ENCODE data around the gene BACE2. TPM values are rescaled to one million over a fixed set of nuclear protein-coding genes. Genes with fewer than 3 reads are reported as not detected.

BACE2 gene
- total and polyA plus RNA-seq, 12 donors, result 4.5 to 36.5 (median 15.1) TPM

DNA sequence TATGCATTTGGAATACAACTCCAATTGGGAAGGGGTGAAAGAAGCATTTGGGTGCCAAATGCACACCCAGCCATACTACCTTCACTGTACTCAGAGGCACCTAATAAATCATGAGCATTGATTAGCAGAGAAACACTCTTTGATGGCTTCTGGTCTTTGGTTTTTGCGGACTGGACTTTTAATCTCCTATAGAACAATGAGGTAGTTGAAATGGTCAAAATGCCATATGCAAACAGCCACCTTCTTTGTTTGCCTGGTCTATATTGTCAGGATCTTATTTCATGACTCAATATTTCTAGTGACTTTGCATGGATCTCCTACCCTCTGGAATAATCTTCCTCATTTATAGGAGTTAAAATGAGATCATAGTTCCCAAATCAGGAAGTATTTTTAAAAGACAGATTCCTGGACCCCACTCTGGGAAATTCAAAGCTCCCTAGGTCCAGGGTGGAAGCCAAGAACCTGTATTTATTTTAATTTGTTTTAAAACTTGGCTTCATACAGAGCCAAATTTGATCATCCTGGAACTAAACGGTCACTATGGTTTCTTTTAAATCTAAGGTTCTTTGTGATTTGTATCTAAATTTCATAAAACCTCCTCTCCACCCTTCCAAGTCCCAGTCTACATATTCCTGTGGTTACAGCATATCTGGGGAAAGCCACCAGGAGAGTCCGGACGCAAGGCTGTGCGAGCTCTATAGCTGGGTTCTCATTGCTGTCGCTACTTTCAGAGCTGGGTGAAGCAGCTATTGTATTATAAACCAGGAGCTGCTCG lies 157.4 kb downstream of the BACE2 start:
- WGBS, 2 donors, result 87 to 88% methylated on average over 7 of the region's 7 CpGs
- H3K4me3 ChIP-seq, result no peak overlapping the region
- ATAC-seq (no peak), DNase-seq (no peak)
- H3K27ac ChIP-seq, result no peak overlapping the region
- peaks cover 0 to 14% (median 7%) of the 10 kb centered on the region in 7 donors for H3K27me3 ChIP-seq
- no peaks in the 10 kb centered on the region for H3K36me3 ChIP-seq
- TF ChIP-seq, protein P1, sequence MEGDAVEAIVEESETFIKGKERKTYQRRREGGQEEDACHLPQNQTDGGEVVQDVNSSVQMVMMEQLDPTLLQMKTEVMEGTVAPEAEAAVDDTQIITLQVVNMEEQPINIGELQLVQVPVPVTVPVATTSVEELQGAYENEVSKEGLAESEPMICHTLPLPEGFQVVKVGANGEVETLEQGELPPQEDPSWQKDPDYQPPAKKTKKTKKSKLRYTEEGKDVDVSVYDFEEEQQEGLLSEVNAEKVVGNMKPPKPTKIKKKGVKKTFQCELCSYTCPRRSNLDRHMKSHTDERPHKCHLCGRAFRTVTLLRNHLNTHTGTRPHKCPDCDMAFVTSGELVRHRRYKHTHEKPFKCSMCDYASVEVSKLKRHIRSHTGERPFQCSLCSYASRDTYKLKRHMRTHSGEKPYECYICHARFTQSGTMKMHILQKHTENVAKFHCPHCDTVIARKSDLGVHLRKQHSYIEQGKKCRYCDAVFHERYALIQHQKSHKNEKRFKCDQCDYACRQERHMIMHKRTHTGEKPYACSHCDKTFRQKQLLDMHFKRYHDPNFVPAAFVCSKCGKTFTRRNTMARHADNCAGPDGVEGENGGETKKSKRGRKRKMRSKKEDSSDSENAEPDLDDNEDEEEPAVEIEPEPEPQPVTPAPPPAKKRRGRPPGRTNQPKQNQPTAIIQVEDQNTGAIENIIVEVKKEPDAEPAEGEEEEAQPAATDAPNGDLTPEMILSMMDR (IDR thresholded peaks at IDR 0.05), result no peak
- intact Hi-C loops (cut with DNase I), result no loop called here
- H3K4me1 ChIP-seq, result no peaks in the 10 kb centered on the region
- no peaks in the 10 kb centered on the region for H3K9me3 ChIP-seq

DNA sequence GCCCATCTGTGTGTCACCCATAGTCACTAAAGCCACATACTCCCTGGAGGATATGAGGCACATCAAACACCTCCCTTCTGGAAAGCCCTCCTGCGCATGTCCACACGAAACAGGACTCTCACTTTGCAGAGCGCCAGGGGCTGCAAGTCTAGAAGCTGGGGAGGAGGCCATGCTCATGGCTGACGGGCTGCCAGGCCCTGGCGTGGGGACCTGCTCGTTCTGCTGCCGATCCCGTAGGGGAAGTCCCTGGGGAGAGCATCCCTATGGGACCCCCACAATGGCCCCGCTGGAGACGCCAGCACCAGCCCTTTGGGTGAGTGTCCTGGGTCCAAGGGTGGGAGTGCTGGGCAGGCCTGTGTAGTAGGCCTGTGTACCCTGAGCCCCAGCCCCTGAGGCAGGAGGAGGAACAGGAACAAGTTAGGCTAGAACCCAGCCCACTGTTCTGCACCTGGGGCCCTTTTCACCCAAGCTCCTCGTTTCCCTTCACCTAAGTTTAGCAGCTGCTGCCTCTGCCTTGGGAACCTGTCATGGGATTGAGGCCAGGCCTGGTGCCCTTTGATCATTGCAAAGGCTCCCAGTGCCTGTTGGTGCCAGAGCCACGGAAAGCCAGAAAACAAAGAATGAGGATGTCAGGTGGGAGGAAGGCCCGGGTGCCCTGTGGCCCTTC lies 158.6 kb downstream of the BACE2 start:
- Histone ChIP-seq H3K27me3 (peaks cover 0 to 8% (median 0%) of the 10 kb centered on the region in 7 donors), H3K9me3 (no peaks in the 10 kb centered on the region), H3K36me3 (no peaks in the 10 kb centered on the region), H3K4me1 (no peaks in the 10 kb centered on the region), H3K27ac (no peak overlapping the region), H3K4me3 (no peak overlapping the region)
- ATAC-seq (no peak), DNase-seq (no peak)
- 90 to 93% methylated on average over 13 of the region's 13 CpGs for WGBS, 2 donors
- TF ChIP-seq, protein P1 (IDR thresholded peaks at IDR 0.05), result no peak
- intact Hi-C loops (cut with DNase I), result no loop called here

DNA sequence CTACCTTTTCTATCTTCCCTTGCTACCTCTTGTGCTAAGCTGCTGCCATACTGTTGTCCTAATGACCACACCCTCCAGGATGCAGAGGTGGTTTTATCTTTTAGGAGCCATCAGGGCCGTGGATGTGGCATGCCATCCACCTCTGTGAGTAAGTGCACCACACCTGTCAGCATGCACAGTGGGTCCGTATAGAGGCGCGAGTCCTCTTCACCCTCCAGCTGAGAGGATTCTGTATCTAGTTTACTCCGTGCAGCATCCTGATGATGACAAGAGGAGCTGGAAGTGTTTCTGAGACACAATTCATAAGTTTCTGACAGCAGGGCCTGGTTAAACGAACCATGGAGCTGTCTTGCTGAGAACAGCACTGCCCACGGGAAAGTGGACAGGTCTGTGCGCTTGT lies 159.8 kb downstream of the BACE2 start:
- WGBS, 2 donors, result 79 to 84% methylated on average over 8 of the region's 8 CpGs
- Histone ChIP-seq H3K27ac (no peak overlapping the region), H3K9me3 (peaks cover 0 to 4% (median 0%) of the 10 kb centered on the region in 11 donors), H3K4me1 (no peaks in the 10 kb centered on the region), H3K36me3 (no peaks in the 10 kb centered on the region), H3K27me3 (peaks cover 0 to 7% (median 0%) of the 10 kb centered on the region in 7 donors), H3K4me3 (no peak overlapping the region)
- intact Hi-C loops (cut with DNase I), result no loop called here
- ATAC-seq, result no peak
- no peak for DNase-seq
- TF ChIP-seq, protein P1 (IDR thresholded peaks at IDR 0.05), result no peak

DNA sequence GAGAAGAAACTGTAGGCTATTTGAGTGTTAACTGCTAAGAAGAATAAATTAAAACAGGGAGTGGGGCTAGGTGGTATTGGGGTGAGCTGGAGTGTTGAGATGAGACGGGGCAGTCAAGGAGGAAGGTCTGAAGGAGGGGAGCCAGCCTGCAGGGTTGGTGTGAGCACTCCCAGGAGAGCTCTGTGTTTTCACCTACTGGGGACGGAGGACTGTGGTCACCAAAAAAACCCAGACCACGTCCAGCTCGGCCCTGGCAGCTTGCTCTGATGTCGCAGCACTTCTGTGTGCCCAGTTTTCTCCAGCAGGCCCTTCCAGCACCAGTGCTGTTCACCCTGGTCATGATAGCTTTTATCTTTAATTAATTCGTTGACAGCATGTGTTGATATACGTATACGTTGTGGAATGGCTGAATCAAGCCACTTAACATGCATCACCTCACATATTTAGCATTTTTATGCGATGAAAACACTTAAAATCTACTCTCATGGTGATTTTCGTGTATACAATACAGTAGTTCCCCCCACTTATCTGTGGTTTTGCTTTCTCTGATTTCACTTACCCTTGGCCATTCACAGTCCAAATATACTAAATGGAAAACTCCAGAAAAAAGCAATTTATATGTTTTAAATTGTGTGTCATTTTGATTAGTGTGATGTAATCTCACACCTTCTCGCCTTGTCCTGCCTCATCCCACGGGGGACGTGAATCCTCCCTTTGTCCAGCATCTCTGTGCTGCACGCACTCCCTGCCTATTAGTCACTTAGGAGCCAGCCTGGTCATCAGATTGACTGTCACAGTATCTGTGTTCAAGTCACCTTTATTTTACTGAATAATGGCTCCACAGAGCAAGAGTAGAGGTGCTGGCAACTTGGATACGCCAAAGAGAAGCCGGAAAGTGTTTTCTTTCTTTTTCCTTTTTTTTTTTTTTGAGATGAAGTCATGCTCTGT lies 161.0 kb downstream of the BACE2 start:
- no peak for DNase-seq
- intact Hi-C loops (cut with DNase I), result no loop called here

More for the DNA sequence above, 161.0 kb downstream of the BACE2 start:
- peaks cover 0 to 12% (median 3%) of the 10 kb centered on the region in 11 donors for H3K9me3 ChIP-seq
- no peak overlapping the region for H3K27ac ChIP-seq
- 54 to 60% methylated on average over 16 of the region's 16 CpGs for WGBS, 2 donors
- H3K4me1 ChIP-seq, result no peaks in the 10 kb centered on the region
- no peaks in the 10 kb centered on the region for H3K36me3 ChIP-seq
- TF ChIP-seq, protein P1 (IDR thresholded peaks at IDR 0.05), result no peak
- no peak for ATAC-seq
- H3K27me3 ChIP-seq, result peaks cover 0 to 1% (median 0%) of the 10 kb centered on the region in 7 donors
- no peak overlapping the region for H3K4me3 ChIP-seq

Measured in heart right ventricle (tissue), 16 donors.